T-cell (primary cell): ENCODE data around the gene UNC5C. TPM values are rescaled to one million over a fixed set of nuclear protein-coding genes. Genes with fewer than 3 reads are reported as not detected.

Experiments
- ATAC-seq, 4 experiments: fragments of 200-7000 bp in 3 of 4; fragments of 150-1000 bp in 1 of 4; cut with Tn5 transposase; replicated peaks in 1 of 4; 1 replicate in 3 of 4; 2 replicates in 1 of 4; pipeline ENCODE4 v1.10.0; 2021; ENCODE audit warnings: moderate library complexity in 3 of 4, mild to moderate bottlenecking in 2 of 4, moderate number of reproducible peaks in 1 of 4
- CTCF ChIA-PET, 2 donors: fragments of 300-600 bp; sonication (Branson Sonifier 250); formaldehyde crosslinking; loops; one replicate each; lab custom pipeline; 2022; ENCODE audit warnings: antibody characterized with exemption in 2 of 2; lab: Charles Lee
- POLR2A ChIA-PET, 2 donors: fragments of 300-600 bp; sonication (Branson Sonifier 250); formaldehyde crosslinking; loops; one replicate each; lab custom pipeline; 2022; ENCODE audit warnings: antibody characterized with exemption in 2 of 2; lab: Charles Lee
- DNase-seq, 35 experiments: peaks; one replicate each; pipeline versions ENCODE4 v3.0.0 to v3.0.0-alpha.2; 2013 to 2023
- H3K27ac ChIP-seq: one replicate; pipeline ENCODE4 v1.5.1; 2013; ENCODE audit warnings: low read length
- H3K27me3 ChIP-seq, 2 experiments: replicated peaks in 1 of 2; 1 replicate in 1 of 2; 2 replicates in 1 of 2; pipeline versions ENCODE4 v1.6.1 to v1.7.0; 2013; ENCODE audit warnings: low read length in 1 of 2, mixed read lengths in 1 of 2; ENCODE audit not compliant: control insufficient read depth in 2 of 2, insufficient read depth in 2 of 2; ENCODE audit errors: extremely low read depth in 1 of 2
- H3K36me3 ChIP-seq, 2 donors: 1 replicate in 1 of 2; 2 replicates in 1 of 2; pipeline versions ENCODE4 v1.6.1 to v1.7.0; 2013; ENCODE audit warnings: low read length in 1 of 2; ENCODE audit not compliant: control insufficient read depth in 2 of 2, insufficient read depth in 1 of 2; ENCODE audit errors: extremely low read depth in 1 of 2
- H3K4me1 ChIP-seq, 2 experiments: 1 replicate in 1 of 2; 2 replicates in 1 of 2; pipeline versions ENCODE4 v1.6.1 to v1.7.0; 2013; ENCODE audit warnings: low read length in 2 of 2, mixed read lengths in 1 of 2; ENCODE audit not compliant: insufficient read depth in 2 of 2, control insufficient read depth in 1 of 2; ENCODE audit errors: extremely low read depth in 1 of 2
- H3K4me3 ChIP-seq, 2 donors: 1 replicate in 1 of 2; 2 replicates in 1 of 2; pipeline versions ENCODE4 v1.5.1 to v1.7.0; 2013; ENCODE audit warnings: mild to moderate bottlenecking in 2 of 2, low read length in 1 of 2, moderate library complexity in 1 of 2; ENCODE audit not compliant: control insufficient read depth in 1 of 2; ENCODE audit errors: extremely low read depth in 1 of 2
- H3K9me3 ChIP-seq: 2 replicates; pipeline ENCODE4 v1.7.0; 2013
- H3K27ac Mint-ChIP-seq, 2 donors: one replicate each; pipeline ENCODE4 v1.8.0; 2020 to 2021; ENCODE audit warnings: mild to moderate bottlenecking in 2 of 2, mixed read lengths in 2 of 2
- H3K27me3 Mint-ChIP-seq, 2 donors: one replicate each; pipeline ENCODE4 v1.8.0; 2021 to 2022; ENCODE audit warnings: mixed read lengths in 2 of 2
- H3K36me3 Mint-ChIP-seq: one replicate; pipeline ENCODE4 v1.8.0; 2021; ENCODE audit warnings: mixed read lengths
- H3K4me1 Mint-ChIP-seq, 3 donors: one replicate each; pipeline ENCODE4 v1.8.0; 2020 to 2022; ENCODE audit warnings: mixed read lengths in 3 of 3, mild to moderate bottlenecking in 1 of 3
- H3K4me3 Mint-ChIP-seq, 3 donors: one replicate each; pipeline ENCODE4 v1.8.0; 2020 to 2022; ENCODE audit warnings: mild to moderate bottlenecking in 3 of 3, mixed read lengths in 3 of 3, moderate library complexity in 3 of 3
- H3K9me3 Mint-ChIP-seq, 3 donors: one replicate each; pipeline ENCODE4 v1.8.0; 2020 to 2022; ENCODE audit warnings: mixed read lengths in 3 of 3
- WGBS: methylation state at CpG from one replicate; pipeline ENCODE4 v1.1.5; 2013; ENCODE audit warnings: missing lambda C conversion rate; ENCODE audit not compliant: insufficient coverage; 5-methylcytosine and 5-hydroxymethylcytosine counted together
- total RNA-seq, 35 experiments: library from RNA in 6 of 35; stranded (reverse) in 6 of 35; fragments of 120-200 nt in 1 of 35; gene quantifications; one replicate each; pipeline versions ENCODE4 v1.2.1 to v1.2.4 and lab custom pipeline; 2013 to 2026

UNC5C gene
- total RNA-seq, 5 donors from 2014 or later (not counting 1 experiment from before 2014, with no cell fraction given), result not detected

DNA sequence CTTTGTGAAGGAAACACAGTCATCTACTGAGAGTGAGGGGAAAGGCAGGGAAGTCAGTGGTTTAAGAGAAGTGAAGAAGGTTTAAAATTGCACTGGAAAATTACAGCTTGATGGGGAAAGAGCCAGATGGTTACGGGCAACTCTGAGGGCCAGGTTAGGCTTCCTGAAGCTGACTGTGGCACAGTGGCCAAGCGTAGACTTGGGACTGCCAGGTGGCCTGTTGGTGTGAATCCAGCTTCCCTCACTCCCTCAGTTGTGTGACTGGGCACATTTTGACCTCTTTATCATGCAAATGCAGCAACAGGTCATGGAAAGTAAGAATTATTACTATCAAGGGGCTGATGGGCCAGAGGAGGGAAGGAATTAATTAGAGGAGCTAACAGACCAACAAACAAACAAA, 390.1 kb downstream of the UNC5C start:
- peaks cover 0 to 6% of the 10 kb centered on the region in 2 experiments for H3K27me3 ChIP-seq
- no peaks in the 10 kb centered on the region for H3K27me3 Mint-ChIP-seq
- H3K9me3 Mint-ChIP-seq, result no peaks in the 10 kb centered on the region
- no peaks in the 10 kb centered on the region for H3K9me3 ChIP-seq
- no peak overlapping the region for H3K4me3 ChIP-seq
- CTCF ChIA-PET, result interaction anchor here in 1 of 2 donors (0.6 kb wide), 1 partner anchor 17 kb away, joined by 3 read pairs; no protein-coding TSS in a partner anchor
- no peak for DNase-seq
- POLR2A ChIA-PET, result no interaction called here
- no peak overlapping the region for H3K27ac Mint-ChIP-seq
- 81% methylated on average over 2 of the region's 2 CpGs for WGBS
- peaks cover 0 to 25% of the 10 kb centered on the region in 2 experiments for H3K4me1 ChIP-seq
- peaks cover 13 to 23% (median 17%) of the 10 kb centered on the region in 3 donors for H3K4me1 Mint-ChIP-seq
- no peaks in the 10 kb centered on the region for H3K36me3 Mint-ChIP-seq
- ATAC-seq, result no peak
- H3K36me3 ChIP-seq, result no peaks in the 10 kb centered on the region
- no peak overlapping the region for H3K27ac ChIP-seq
- no peak overlapping the region for H3K4me3 Mint-ChIP-seq

DNA sequence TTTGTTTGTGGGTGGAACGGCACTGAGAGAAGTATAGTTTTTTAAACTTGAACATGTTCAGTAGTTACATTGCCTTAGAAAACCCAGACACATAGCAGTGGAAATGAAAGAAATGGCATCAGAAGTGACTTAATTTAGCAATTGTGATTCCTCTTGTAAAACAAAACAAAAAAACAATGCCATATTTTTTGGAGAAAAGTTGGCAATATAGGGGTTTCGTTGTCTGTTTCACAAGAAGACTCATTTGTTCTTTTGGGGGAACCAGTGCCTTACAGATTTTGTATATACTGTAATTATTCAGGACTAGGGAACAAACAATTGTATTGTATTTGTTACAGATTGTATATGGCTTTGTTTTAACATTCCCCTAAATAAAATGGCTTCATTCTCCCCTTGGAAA, 390.7 kb downstream of the UNC5C start:
- ATAC-seq (no peak), DNase-seq (no peak)
- Mint-ChIP-seq H3K27me3 (no peaks in the 10 kb centered on the region), H3K36me3 (no peaks in the 10 kb centered on the region), H3K9me3 (no peaks in the 10 kb centered on the region), H3K4me3 (no peak overlapping the region), H3K27ac (no peak overlapping the region), H3K4me1 (peaks cover 13 to 23% (median 17%) of the 10 kb centered on the region in 3 donors)
- CTCF ChIA-PET, result interaction anchor here in 1 of 2 donors (0.6 kb wide), 1 partner anchor 16 kb away, joined by 3 read pairs; no protein-coding TSS in a partner anchor
- no peak overlapping the region for H3K27ac ChIP-seq
- no peak overlapping the region for H3K4me3 ChIP-seq
- H3K36me3 ChIP-seq, result no peaks in the 10 kb centered on the region
- POLR2A ChIA-PET, result no interaction called here
- no CpG with 5 or more reads among the region's 2 CpGs for WGBS
- H3K9me3 ChIP-seq, result no peaks in the 10 kb centered on the region
- H3K4me1 ChIP-seq, result peaks cover 0 to 25% of the 10 kb centered on the region in 2 experiments
- H3K27me3 ChIP-seq, result peaks cover 0 to 6% of the 10 kb centered on the region in 2 experiments

DNA sequence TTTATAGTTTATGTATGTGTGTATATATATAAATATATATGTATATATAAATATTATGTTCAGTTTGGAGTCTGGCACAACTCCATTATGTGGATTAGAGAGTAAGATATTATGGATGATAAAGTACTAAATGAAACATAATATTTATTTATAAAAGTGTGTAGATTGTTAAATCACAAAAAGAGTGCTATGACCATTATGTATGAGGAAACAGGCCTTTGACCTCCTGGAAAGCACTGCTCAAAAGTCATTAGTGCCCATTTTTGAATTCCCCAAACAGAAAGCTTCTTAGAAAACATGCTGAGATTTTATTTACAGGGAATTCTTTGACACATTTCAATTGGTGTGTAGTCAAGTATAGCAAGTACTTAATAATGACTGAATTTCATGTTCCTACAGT, 391.2 kb downstream of the UNC5C start:
- ATAC-seq (no peak), DNase-seq (no peak)
- ChIA-PET POLR2A (no interaction called here), CTCF (no interaction called here)
- peaks cover 13 to 23% (median 17%) of the 10 kb centered on the region in 3 donors for H3K4me1 Mint-ChIP-seq
- H3K27me3 Mint-ChIP-seq, result no peaks in the 10 kb centered on the region
- Histone ChIP-seq H3K27ac (no peak overlapping the region), H3K4me3 (no peak overlapping the region), H3K36me3 (no peaks in the 10 kb centered on the region), H3K9me3 (no peaks in the 10 kb centered on the region), H3K4me1 (peaks cover 0 to 25% of the 10 kb centered on the region in 2 experiments), H3K27me3 (peaks cover 0 to 6% of the 10 kb centered on the region in 2 experiments)
- H3K36me3 Mint-ChIP-seq, result no peaks in the 10 kb centered on the region
- H3K27ac Mint-ChIP-seq, result no peak overlapping the region
- H3K4me3 Mint-ChIP-seq, result no peak overlapping the region
- no peaks in the 10 kb centered on the region for H3K9me3 Mint-ChIP-seq

DNA sequence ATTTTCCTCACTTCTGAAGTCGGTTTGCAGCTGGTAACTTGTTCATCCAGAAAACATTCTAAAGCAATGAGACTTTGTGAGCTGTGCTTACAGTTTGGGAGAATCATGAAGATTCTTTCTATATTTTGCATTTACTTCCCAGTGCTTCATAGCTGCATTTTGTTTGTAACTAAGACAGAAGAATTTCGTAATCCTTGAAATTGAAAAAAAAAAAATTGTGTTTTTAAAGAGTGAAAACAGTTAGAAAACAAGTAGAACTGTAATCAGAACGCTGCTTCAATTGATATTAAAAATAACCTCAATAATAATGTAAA, 392.4 kb downstream of the UNC5C start:
- H3K4me3 ChIP-seq, result no peak overlapping the region
- H3K4me3 Mint-ChIP-seq, result no peak overlapping the region
- DNase-seq (no peak), ATAC-seq (peak in 1 of 4 experiments; percentile 14)
- WGBS, result no CpG with 5 or more reads among the region's 3 CpGs
- H3K9me3 Mint-ChIP-seq, result no peaks in the 10 kb centered on the region
- no peak overlapping the region for H3K27ac ChIP-seq
- H3K27ac Mint-ChIP-seq, result peak overlapping the region; percentile 76 to 84
- peaks cover 0 to 25% of the 10 kb centered on the region in 2 experiments for H3K4me1 ChIP-seq
- ChIA-PET CTCF (interaction anchor here (0.6 to 1.2 kb wide), 15 partner anchors 9 to 1628 kb away, joined by 3 to 6 read pairs (median 4); no protein-coding TSS in a partner anchor), POLR2A (interaction anchor here in 1 of 2 donors (0.6 kb wide), 1 partner anchor 776 kb away, joined by 3 read pairs; no protein-coding TSS in a partner anchor)
- H3K4me1 Mint-ChIP-seq, result peaks cover 13 to 23% (median 17%) of the 10 kb centered on the region in 3 donors
- H3K27me3 Mint-ChIP-seq, result no peaks in the 10 kb centered on the region
- no peaks in the 10 kb centered on the region for H3K9me3 ChIP-seq
- H3K36me3 Mint-ChIP-seq, result no peaks in the 10 kb centered on the region
- H3K27me3 ChIP-seq, result peaks cover 0 to 6% of the 10 kb centered on the region in 2 experiments
- H3K36me3 ChIP-seq, result no peaks in the 10 kb centered on the region

DNA sequence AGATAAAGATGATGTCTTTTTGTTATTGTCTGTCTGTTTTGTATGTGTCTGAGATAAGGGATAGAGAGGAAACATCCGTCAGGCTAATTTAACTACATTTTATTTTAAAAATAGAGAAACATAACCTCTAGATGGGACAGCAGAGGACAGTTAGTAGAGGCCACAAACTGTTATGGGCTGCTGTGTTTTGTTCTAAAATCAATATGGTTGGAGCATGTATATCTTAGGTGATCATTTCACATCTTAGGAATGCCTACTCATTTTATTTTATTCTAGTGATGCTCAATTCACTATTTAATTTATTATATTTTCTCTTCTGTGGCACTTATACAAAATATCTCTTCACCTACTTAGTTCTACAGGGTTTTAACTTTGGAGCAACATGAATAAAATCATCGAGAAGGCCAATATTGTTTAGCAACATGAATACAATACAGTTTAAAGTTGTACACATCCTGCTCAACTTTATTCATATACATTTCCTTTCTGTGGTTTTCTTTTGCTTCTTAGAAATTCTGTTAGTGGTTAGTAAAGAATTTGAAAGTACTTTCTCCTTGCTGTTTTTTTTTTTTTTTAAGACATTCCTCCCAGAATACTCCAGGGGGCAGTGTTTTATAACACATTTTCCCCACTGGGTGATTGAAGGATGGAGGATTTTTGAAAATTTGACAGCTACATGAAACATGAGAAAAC, 392.9 kb downstream of the UNC5C start:
- Mint-ChIP-seq H3K27me3 (no peaks in the 10 kb centered on the region), H3K9me3 (no peaks in the 10 kb centered on the region), H3K4me3 (peak overlapping the region in 1 of 3 donors; percentile 45), H3K27ac (peak overlapping the region; percentile 76 to 84), H3K36me3 (no peaks in the 10 kb centered on the region), H3K4me1 (peaks cover 13 to 20% (median 17%) of the 10 kb centered on the region in 3 donors)
- Histone ChIP-seq H3K27me3 (peaks cover 0 to 6% of the 10 kb centered on the region in 2 experiments), H3K9me3 (no peaks in the 10 kb centered on the region), H3K4me1 (peaks cover 0 to 25% of the 10 kb centered on the region in 2 experiments), H3K36me3 (no peaks in the 10 kb centered on the region), H3K4me3 (no peak overlapping the region), H3K27ac (no peak overlapping the region)
- DNase-seq (peak in 1 of 35 experiments; percentile 56), ATAC-seq (peak; percentile 48 to 90 (median 57))
- ChIA-PET POLR2A (interaction anchor here in 1 of 2 donors (0.6 kb wide), 1 partner anchor 776 kb away, joined by 3 read pairs; no protein-coding TSS in a partner anchor), CTCF (interaction anchor here (0.6 to 1.2 kb wide), 15 partner anchors 10 to 1628 kb away, joined by 3 to 6 read pairs (median 4); no protein-coding TSS in a partner anchor)
- no CpG with 5 or more reads among the region's 2 CpGs for WGBS

DNA sequence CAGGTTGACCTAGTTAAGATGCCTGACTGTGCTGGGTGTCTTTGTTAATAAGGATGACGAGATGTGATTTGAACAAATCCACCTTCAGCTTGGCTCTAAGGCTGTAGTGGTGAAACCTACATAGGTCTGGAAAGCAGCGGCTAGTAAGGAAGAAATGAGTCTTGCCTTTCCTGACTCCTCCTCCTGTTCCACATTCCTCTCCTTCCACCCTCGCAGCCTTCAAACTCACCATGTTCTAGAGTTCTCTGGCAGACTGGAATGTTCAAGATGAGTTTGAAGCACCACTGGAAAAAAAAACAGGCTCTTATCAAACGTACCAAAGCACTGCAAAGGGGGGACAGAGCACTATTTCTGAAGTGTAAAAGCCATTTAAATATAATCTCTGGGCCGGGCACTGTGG, 395.6 kb downstream of the UNC5C start:
- no peaks in the 10 kb centered on the region for H3K36me3 Mint-ChIP-seq
- ATAC-seq (no peak), DNase-seq (no peak)
- H3K36me3 ChIP-seq, result no peaks in the 10 kb centered on the region
- H3K4me1 ChIP-seq, result peaks cover 0 to 25% of the 10 kb centered on the region in 2 experiments
- no peaks in the 10 kb centered on the region for H3K9me3 Mint-ChIP-seq
- CTCF ChIA-PET, result no interaction called here
- WGBS, result 67% methylated on average over 1 of the region's 5 CpGs
- H3K27ac Mint-ChIP-seq, result no peak overlapping the region
- H3K4me3 ChIP-seq, result no peak overlapping the region
- H3K27ac ChIP-seq, result no peak overlapping the region
- H3K4me1 Mint-ChIP-seq, result peaks cover 15 to 31% (median 23%) of the 10 kb centered on the region in 3 donors
- no peak overlapping the region for H3K4me3 Mint-ChIP-seq
- POLR2A ChIA-PET, result no interaction called here
- no peaks in the 10 kb centered on the region for H3K9me3 ChIP-seq
- H3K27me3 Mint-ChIP-seq, result no peaks in the 10 kb centered on the region
- H3K27me3 ChIP-seq, result no peaks in the 10 kb centered on the region
